Ascending aorta (tissue), 2 donors: ENCODE measurements around the gene MRPL4. TPM values are rescaled to one million over a fixed set of nuclear protein-coding genes. Genes with fewer than 3 reads are reported as not detected.

Experiments used
- DNase-seq, 2 donors: peaks; one replicate each; pipeline ENCODE4 v3.0.0-alpha.2; 2019; ENCODE audit warnings: low spot score in 2 of 2
- H3K27ac ChIP-seq, 2 donors: fragments of 200-600 bp; sonication (generic); one replicate each; pipeline ENCODE4 v1.5.1; 2016 to 2017; ENCODE audit warnings: mild to moderate bottlenecking in 1 of 2
- H3K27me3 ChIP-seq: fragments of 200-600 bp; sonication (generic); one replicate; pipeline ENCODE4 v1.5.1; 2017
- H3K36me3 ChIP-seq, 2 donors: fragments of 200-600 bp; sonication (generic); one replicate each; pipeline ENCODE4 v1.5.1; 2016
- H3K4me1 ChIP-seq, 2 donors: fragments of 200-600 bp; sonication (generic); one replicate each; pipeline ENCODE4 v1.5.1; 2016 to 2017; ENCODE audit warnings: mild to moderate bottlenecking in 1 of 2
- H3K4me3 ChIP-seq, 2 donors: fragments of 200-600 bp; sonication (generic); one replicate each; pipeline ENCODE4 v1.5.1; 2016 to 2017; ENCODE audit warnings: mild to moderate bottlenecking in 1 of 2
- H3K9me3 ChIP-seq, 2 donors: fragments of 200-600 bp; sonication (generic); one replicate each; pipeline ENCODE4 v1.5.1; 2016
- intact Hi-C: fragments of 100-400 bp; cut with DNase I; formaldehyde crosslinking; loops from one replicate; pipeline ENCODE4 v1.15.1; 2023
- total RNA-seq: library from RNA; depleted of rRNA; stranded (reverse); fragments of >200 nt; gene quantifications from one replicate; pipeline ENCODE4 v1.1.0, GENCODE V29; 2016
- TF ChIP-seq, protein P1 (sequence below), 3 experiments: fragments of 200-600 bp in 2 of 3; fragments of 450-650 bp in 1 of 3; sonication (generic) in 2 of 3; IDR thresholded peaks; one replicate each; pipeline ENCODE4 v1.5.1; 2016 to 2019; ENCODE audit warnings: antibody characterized with exemption in 3 of 3, mild to moderate bottlenecking in 1 of 3, moderate library complexity in 1 of 3

Gene MRPL4
- total RNA-seq, 1 donor from 2014 or later: 72.9 TPM

- no peak overlapping the region for H3K4me3 ChIP-seq
- H3K27me3 ChIP-seq: no peaks in the 10 kb centered on the region
- TF ChIP-seq, protein P1, sequence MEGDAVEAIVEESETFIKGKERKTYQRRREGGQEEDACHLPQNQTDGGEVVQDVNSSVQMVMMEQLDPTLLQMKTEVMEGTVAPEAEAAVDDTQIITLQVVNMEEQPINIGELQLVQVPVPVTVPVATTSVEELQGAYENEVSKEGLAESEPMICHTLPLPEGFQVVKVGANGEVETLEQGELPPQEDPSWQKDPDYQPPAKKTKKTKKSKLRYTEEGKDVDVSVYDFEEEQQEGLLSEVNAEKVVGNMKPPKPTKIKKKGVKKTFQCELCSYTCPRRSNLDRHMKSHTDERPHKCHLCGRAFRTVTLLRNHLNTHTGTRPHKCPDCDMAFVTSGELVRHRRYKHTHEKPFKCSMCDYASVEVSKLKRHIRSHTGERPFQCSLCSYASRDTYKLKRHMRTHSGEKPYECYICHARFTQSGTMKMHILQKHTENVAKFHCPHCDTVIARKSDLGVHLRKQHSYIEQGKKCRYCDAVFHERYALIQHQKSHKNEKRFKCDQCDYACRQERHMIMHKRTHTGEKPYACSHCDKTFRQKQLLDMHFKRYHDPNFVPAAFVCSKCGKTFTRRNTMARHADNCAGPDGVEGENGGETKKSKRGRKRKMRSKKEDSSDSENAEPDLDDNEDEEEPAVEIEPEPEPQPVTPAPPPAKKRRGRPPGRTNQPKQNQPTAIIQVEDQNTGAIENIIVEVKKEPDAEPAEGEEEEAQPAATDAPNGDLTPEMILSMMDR (IDR thresholded peaks at IDR 0.05): peak in 2 of 3 experiments; percentile 55 to 61
- peak; percentile 46 to 91 for DNase-seq
- H3K4me1 ChIP-seq: no peaks in the 10 kb centered on the region
- no peak overlapping the region for H3K27ac ChIP-seq
- intact Hi-C loops: no loop called here
- peaks cover 31 to 41% of the 10 kb centered on the region in 2 donors for H3K36me3 ChIP-seq
- H3K9me3 ChIP-seq: no peaks in the 10 kb centered on the region
Measured at GRCh38 chr19:10259162-10259905, 7.3 kb downstream of the MRPL4 start.

GRCh38 chr19:10260141-10260584 lies 8.1 kb downstream of the MRPL4 start:
- H3K27me3 ChIP-seq: no peaks in the 10 kb centered on the region
- no peaks in the 10 kb centered on the region for H3K9me3 ChIP-seq
- H3K4me1 ChIP-seq: no peaks in the 10 kb centered on the region
- TF ChIP-seq, protein P1 (IDR thresholded peaks at IDR 0.05): no peak
- H3K36me3 ChIP-seq: peaks cover 23 to 34% of the 10 kb centered on the region in 2 donors
- H3K4me3 ChIP-seq: no peak overlapping the region
- intact Hi-C loops: no loop called here
- no peak for DNase-seq
- no peak overlapping the region for H3K27ac ChIP-seq

GRCh38 chr19:10262771-10263170 lies 10.8 kb downstream of the MRPL4 start:
- no peak for DNase-seq
- no peaks in the 10 kb centered on the region for H3K4me1 ChIP-seq
- no peaks in the 10 kb centered on the region for H3K9me3 ChIP-seq
- H3K4me3 ChIP-seq: no peak overlapping the region
- H3K36me3 ChIP-seq: peaks cover 8 to 9% of the 10 kb centered on the region in 2 donors
- TF ChIP-seq, protein P1 (IDR thresholded peaks at IDR 0.05): no peak
- no peak overlapping the region for H3K27ac ChIP-seq
- intact Hi-C loops: no loop called here
- no peaks in the 10 kb centered on the region for H3K27me3 ChIP-seq

DNA sequence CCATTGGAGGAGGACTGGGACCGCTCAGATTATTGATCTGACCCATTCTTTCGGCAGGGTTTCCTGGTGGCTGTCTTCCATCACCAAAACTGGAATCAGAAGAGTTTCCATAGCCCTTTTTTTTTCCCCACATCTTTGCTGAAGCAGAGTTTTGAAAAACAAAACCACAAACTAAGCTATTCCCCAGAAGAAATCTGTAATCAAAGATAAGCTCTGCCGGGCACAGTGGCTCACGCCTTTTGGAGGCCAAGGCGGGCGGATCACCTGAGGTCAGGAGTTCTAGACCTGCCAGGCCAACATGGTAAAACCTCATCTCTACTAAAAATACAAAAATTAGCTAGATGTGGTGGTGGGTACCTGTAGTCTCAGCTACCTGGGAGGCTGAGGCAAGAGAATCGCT lies 14.7 kb downstream of the MRPL4 start:
- DNase-seq: no peak
- Histone ChIP-seq H3K27ac (no peak overlapping the region), H3K4me3 (no peak overlapping the region), H3K27me3 (no peaks in the 10 kb centered on the region), H3K4me1 (peaks cover 7 to 15% of the 10 kb centered on the region in 2 donors), H3K36me3 (no peaks in the 10 kb centered on the region), H3K9me3 (no peaks in the 10 kb centered on the region)
- intact Hi-C loops: no loop called here
- TF ChIP-seq, protein P1 (IDR thresholded peaks at IDR 0.05): no peak

DNA sequence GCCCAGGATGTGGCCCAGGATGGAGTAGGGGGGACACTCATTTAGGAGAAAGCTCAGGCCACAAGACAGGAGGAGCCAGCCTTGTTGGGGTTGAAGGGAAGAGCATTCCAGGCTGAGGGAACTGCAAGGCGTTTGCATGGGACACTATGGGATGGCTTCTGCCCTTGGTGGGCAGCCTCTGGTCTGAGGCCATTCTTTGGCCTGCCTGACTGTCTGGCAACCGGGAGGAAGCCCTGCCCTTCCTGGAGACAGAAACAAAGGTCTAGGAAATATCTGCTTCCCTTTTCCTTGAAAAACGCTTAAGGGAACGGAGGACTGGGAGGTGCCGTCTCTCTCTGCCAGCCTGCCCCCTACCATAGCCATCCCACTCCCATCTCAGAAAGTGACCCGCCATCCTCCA lies 16.1 kb downstream of the MRPL4 start:
- Histone ChIP-seq H3K27me3 (no peaks in the 10 kb centered on the region), H3K4me1 (peaks cover 7 to 15% of the 10 kb centered on the region in 2 donors), H3K4me3 (no peak overlapping the region), H3K36me3 (no peaks in the 10 kb centered on the region), H3K27ac (peak overlapping the region in 1 of 2 donors; percentile 56), H3K9me3 (no peaks in the 10 kb centered on the region)
- intact Hi-C loops: no loop called here
- DNase-seq: no peak
- TF ChIP-seq, protein P1 (IDR thresholded peaks at IDR 0.05): no peak
